Measurements from ENCODE around the gene RASGEF1C. TPM values are rescaled to one million over a fixed set of nuclear protein-coding genes. Genes with fewer than 3 reads are reported as not detected.
"Not testable (repeated sequence)": the region's sequence is repeated elsewhere in the genome, so short reads cannot be mapped to it uniquely, and the experiment has no call there.

RASGEF1C gene
- polyA plus RNA-seq, 10 donors, result 2.1 to 4.5 (median 2.8) TPM

GRCh38 chr5:180212363-180213255 is 3.6 kb upstream of the RASGEF1C start:
- no peak for DNase-seq

DNA sequence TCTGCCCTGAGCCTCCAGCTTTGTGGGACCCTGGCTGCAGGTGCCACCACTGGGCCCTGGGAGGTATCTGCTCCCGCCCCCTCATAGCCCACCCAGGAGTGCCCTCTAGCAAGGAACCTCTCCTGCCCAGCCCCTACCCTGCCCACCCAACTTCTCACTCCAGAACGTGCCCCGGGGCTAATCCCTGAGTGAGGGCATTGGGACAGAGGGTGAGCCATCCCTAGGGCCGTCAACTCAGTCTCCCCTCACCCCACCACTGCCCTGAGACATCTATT is 2.7 kb upstream of the RASGEF1C start:
- no peak for DNase-seq

DNA sequence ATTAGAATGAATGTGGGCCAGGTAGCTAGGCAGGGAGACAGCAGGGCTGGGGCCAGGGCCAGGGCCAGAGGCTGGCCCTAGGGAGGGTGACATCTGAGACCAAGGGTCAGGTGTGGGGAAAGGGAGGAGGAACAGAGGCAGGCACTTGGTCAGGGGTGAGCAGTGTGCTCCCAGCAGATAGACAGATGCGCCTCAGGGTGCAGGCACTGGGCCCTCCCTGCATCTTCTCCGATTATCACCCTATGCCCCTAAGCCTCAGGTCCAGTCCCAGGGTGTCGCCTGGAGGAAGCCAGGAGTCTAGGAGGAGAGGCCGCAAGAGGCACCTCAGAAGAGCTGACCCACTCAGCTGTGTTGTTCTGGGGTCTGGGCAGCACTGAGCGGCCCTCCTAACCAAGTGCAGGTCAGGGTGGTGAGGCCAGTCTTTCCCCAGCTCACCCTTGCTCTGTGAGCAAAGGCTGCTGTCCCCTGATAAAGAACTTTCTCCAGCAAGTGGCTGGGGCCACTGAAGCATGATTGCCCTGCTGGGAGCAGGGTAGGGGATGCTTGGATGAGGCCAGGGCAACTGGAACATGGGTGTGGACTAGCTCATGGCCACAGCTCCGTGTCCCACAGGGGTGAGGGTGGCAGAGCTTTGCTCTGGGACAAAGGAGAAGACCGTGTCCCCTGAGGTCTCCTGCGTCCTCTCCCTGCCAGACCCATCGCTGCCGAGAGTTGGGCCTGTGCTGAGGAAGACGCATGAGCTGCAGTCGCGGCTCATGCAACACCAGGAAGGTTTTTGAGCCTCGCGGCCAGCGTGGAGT is 2.1 kb upstream of the RASGEF1C start:
- DNase-seq, result no peak

DNA sequence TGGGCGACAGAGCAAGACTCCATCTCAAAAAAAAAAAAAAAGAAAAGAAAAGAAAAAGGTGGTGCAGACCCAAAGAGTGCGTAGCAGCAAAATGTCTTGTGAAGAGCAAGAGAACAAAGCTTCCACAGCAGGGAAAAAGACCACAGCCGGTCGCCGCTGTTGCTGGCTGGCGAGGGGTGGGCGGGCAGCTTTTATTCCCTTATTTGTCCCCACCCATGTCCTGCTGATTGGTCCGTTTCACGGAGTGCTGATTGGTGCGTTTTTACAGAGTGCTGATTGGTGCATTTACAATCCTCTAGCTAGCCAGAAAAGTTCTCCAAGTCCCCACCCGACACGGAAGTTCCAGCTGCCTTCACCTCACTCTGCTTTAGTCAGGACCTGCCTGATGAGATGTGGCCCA is 1.1 kb upstream of the RASGEF1C start:
- DNase-seq, result not testable (repeated sequence)

DNA sequence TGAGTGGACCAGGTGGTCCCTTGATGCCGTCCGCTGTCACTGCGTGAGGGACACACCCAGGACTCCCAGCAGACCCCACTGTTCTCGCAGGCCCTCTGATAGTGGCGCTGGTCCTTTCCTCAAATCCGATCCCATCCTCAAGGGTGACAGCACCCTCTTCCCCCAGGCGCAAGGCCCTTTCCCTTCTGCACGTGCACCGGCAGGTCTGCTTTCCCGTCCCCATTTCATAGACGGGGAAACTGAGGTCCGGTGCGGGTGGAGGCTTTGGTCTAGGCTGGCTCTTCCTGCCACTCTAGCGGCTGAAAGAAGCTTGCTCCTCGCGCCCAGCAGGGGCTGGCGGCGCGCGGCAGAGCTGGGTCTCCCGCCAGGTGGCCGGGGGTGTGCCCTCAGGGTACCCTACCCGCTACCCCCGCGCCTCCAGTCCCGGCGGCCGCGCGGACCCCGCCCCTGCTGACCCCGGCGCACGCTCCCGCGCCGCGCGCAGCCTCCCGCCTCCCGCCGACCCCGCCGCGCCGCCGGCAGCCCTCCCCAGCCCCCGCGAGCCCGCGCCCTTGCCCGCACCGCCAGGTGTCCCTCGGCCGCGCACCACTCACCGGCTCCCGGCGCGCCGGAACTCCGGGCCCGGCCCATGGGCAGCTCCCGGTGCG is 453 bp downstream of the RASGEF1C start:
- peak in 1 of 3 donors; percentile 36 for DNase-seq

DNA sequence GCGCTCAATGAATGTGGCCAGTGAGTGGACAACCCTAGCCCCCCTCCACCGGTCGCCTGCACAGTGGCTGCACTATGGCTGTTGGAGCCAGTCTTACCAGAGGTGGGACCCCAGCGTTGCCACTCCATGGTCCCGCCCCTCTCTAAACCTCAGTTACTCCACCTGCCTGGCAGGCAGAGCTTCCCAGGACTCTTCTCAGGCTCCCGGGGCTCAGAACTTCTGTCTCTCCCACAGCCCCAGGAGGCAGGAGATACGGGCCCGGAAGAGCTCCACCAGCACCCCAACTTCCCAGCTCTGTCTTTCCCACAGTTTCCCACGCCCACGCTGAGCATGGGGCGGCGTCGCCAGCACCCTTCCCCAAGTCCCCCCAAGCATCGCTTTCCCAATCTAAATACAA is 975 bp downstream of the RASGEF1C start:
- no peak for DNase-seq

- DNase-seq, result no peak
These were observed 1.4 kb downstream of the RASGEF1C start for GRCh38 chr5:180207593-180207992.

GRCh38 chr5:180206993-180207392 is 2.0 kb downstream of the RASGEF1C start:
- DNase-seq, result no peak

- no peak for DNase-seq
These were observed 3.1 kb downstream of the RASGEF1C start for GRCh38 chr5:180205916-180206315.

- no peak for DNase-seq
These were observed 4.7 kb downstream of the RASGEF1C start for GRCh38 chr5:180204276-180204819.

DNA sequence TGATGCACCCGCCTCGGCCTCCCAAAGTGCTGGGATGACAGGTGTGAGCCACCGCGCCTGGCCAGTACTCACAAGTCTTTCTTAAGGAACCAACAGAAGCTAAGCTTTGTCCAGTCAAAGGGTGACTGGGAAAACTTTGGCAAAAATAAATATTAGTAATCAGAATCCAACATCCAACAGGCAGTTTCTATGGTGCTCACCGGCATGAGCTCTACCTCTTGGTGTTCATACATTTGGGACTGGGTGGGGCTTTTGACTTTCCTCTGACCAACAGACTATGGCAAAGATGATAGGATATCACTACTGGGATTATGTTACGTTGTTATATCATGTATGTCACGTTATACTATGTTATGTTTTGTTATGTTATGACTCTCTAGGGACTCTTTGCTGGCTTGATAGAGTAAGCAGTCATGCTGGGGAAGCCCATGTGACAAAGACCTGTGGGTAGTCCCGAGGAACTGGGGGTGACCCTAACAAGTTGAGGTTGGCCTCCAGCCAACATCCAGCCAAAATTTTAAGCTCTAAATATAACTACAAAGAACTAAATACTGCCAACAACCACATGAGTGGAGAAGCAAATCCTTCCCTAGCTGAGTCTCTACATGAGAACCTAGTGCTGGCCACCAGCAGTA is 6.0 kb downstream of the RASGEF1C start:
- DNase-seq, result no peak

- DNase-seq, result no peak
These were observed 7.7 kb downstream of the RASGEF1C start for GRCh38 chr5:180201051-180201987.

GRCh38 chr5:180199390-180199789 is 9.6 kb downstream of the RASGEF1C start:
- DNase-seq, result no peak

- DNase-seq, result no peak
These were observed 10.8 kb downstream of the RASGEF1C start for GRCh38 chr5:180198208-180198607.

DNA sequence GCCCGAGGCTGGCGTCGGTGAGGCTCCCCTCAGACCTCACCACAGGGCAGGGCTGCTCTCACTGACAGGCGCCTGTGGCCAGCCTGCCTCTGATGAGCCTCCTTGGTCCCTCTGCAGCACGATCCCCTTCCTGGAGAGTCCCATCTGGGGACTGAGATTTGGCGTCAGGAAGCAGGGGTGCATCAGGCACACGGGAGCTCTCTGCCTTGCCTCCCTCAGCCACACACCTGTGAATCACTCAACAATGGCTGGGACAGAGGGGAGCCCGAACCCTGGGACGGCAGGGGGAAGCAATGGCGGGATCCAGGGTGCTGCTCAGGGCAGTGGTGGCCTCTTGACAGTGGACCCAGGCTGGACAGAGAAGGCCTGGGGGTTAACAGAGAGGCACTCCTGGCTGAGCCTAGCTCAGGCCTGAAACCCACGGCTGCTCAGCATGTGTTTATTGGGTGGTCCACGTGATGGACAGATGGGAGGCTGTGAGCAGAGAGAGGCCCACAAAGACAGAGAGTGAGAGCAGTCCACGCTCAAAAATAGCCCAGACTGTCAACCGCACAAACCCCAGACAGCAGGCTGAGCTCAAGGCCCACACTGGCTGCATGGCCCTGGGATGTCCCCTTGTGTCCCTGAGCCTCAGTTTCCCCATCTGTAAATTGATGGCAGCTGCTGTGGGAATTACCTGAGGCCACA is 11.9 kb downstream of the RASGEF1C start:
- no peak for DNase-seq

- no peak for DNase-seq
These were observed 14.3 kb downstream of the RASGEF1C start for GRCh38 chr5:180194410-180195345.

DNA sequence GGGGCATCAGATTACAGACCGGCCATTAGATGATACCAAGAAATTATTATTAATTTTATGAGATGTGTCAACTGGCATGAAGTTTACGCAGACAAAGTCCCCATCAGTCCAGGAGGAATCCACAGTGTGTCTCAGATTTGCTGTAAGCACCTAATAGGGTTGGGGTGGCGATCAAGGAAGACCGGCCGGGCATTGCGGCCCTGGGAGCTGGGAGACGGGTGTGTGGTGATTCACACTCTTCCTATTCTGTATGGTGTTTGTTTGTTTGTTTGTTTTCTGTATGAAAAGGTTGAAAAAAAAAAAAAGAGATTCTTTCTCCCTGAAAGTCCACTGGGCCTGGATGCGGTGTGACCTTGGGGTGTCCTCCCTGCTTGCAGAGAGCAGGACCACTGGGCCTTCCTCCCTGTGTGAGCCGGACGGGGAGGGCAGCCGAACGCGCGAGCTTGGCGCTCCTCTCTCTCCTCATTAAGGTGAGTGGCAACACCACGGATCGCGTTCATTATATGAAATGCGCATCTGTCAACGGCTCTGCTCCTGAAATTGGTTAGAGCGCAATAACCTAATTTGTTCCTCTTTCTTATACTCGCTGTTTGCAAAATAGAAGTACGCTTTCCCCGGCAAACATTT is 15.1 kb downstream of the RASGEF1C start:
- DNase-seq, result no peak

DNA sequence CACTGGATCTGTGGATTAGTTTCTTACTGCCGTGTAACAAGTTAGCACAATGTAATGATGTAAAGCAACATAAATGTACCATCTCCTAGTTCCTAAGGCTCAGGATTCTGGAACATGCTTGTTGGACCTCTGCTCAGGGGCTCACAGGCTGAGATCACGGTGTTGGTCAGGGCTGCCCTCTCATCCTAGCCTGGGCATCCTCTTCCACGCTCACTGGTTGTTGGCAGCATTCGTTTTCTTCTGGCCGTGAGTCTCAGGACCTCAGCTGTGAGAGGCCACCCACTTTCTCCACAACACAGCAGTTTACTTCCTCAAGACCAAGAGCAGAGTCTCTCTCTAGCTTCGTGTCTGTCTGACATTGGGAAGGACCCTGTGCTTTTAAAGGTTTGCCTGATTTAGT is 17.3 kb downstream of the RASGEF1C start:
- DNase-seq, result no peak

All from muscle of back (tissue), 11 donors.